ENCODE measurements around the gene GPR176. TPM values are rescaled to one million over a fixed set of nuclear protein-coding genes. Genes with fewer than 3 reads are reported as not detected.

GPR176 gene
- total RNA-seq, 1 donor, result 120 TPM

- no peak for TF ChIP-seq CTCF (IDR thresholded peaks at IDR 0.05; ENCODE audit: insufficient read depth, low read depth, low read length)
- peak overlapping the region; percentile 77 for H3K4me3 ChIP-seq (ENCODE audit: low read depth, low read length)
- peak; percentile 73 for DNase-seq (ENCODE audit: low read depth)
Measured at GRCh38 chr15:39918688-39919385, 1.2 kb downstream of the GPR176 start.

DNA sequence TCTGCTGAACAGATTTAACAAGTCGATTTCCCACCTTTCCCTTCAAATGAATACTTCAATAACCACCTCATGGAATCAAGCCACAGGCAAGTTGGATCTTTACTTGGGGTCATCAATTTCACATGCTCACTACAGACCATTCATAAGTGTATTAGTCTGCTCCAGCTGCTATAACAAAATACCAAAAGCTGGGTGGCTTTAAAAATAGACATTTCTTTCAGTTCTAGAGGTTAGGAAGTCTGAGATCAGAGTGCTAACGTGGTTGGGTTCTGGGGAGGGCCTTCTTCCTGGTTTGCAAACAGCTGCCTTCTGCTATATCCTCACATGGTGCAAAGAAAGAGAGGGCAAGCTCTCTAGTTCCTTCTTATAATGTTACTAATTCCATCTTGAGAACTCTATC lies 5.1 kb downstream of the GPR176 start:
- H3K4me3 ChIP-seq (ENCODE audit: low read depth, low read length), result no peak overlapping the region
- no peak for TF ChIP-seq CTCF (IDR thresholded peaks at IDR 0.05; ENCODE audit: insufficient read depth, low read depth, low read length)
- no peak for DNase-seq (ENCODE audit: low read depth)

DNA sequence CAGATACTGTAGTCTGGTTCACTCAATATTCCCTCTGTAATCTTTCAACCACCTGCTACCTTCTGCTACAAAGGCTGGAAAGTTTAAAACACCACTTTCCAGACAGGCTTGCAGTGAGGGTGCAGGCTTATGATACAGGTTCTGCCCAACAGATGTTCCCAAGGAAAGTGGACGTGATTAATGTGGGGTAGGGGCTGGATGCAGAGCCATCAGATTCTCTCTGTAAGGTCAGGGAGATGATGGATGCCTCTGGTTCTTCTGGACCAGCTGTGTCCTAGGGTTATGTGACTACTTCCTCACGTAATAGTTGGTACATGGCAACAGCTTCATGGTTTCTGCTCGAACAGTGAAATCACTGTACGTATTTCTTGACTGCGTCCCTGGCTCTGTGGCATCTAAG lies 11.1 kb downstream of the GPR176 start:
- no peak for DNase-seq (ENCODE audit: low read depth)
- TF ChIP-seq CTCF (IDR thresholded peaks at IDR 0.05; ENCODE audit: insufficient read depth, low read depth, low read length), result no peak

GRCh38 chr15:39908186-39908585 lies 11.9 kb downstream of the GPR176 start:
- peak; percentile 94 for DNase-seq (ENCODE audit: low read depth)
- no peak for TF ChIP-seq CTCF (IDR thresholded peaks at IDR 0.05; ENCODE audit: insufficient read depth, low read depth, low read length)
- no peak overlapping the region for H3K4me3 ChIP-seq (ENCODE audit: low read depth, low read length)

More for the DNA sequence above, 11.1 kb downstream of the GPR176 start:
- no peak overlapping the region for H3K4me3 ChIP-seq (ENCODE audit: low read depth, low read length)

DNA sequence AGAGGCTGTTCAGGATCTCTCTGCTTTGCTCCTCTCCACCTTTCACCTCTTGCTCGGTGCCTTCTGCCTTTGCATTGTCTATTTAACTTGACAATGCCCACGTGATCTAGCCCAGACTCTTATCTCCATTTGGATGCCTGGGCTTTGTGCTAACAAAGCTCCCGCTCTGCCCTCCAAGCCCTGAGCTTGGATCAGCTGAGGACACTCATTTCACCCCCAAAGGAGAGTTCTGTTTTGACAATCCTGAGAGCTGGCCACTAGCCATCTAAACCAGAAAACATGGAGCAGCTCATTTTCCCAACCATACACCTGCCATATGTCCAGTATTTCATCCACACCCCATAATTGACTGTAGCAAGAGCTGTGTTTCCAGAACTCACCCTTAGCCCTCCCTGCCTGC lies 12.8 kb downstream of the GPR176 start:
- no peak for TF ChIP-seq CTCF (IDR thresholded peaks at IDR 0.05; ENCODE audit: insufficient read depth, low read depth, low read length)
- H3K4me3 ChIP-seq (ENCODE audit: low read depth, low read length), result no peak overlapping the region
- DNase-seq (ENCODE audit: low read depth), result no peak

GRCh38 chr15:39904115-39904514 lies 16.0 kb downstream of the GPR176 start:
- DNase-seq (ENCODE audit: low read depth), result no peak
- no peak for TF ChIP-seq CTCF (IDR thresholded peaks at IDR 0.05; ENCODE audit: insufficient read depth, low read depth, low read length)
- no peak overlapping the region for H3K4me3 ChIP-seq (ENCODE audit: low read depth, low read length)

- no peak for TF ChIP-seq CTCF (IDR thresholded peaks at IDR 0.05; ENCODE audit: insufficient read depth, low read depth, low read length)
- DNase-seq (ENCODE audit: low read depth), result no peak
- H3K4me3 ChIP-seq (ENCODE audit: low read depth, low read length), result no peak overlapping the region
Measured at GRCh38 chr15:39898317-39898716, 21.7 kb downstream of the GPR176 start.

All from fibroblast of villous mesenchyme (primary cell).